Fibroblast of the aortic adventitia (primary cell): Measurements from ENCODE around the gene NMNAT2. TPM values are rescaled to one million over a fixed set of nuclear protein-coding genes. Genes with fewer than 3 reads are reported as not detected.

ENCODE experiments used
- DNase-seq: peaks from one replicate; pipeline ENCODE4 v3.0.0-alpha.2; 2010; ENCODE audit warnings: low read depth
- H3K4me3 ChIP-seq: 2 replicates; pipeline ENCODE4 v1.5.1; 2011; ENCODE audit warnings: low read depth, mild to moderate bottlenecking, control low read depth, low read length, moderate library complexity
- CTCF ChIP-seq: IDR thresholded peaks from 2 replicates; pipeline ENCODE4 v1.5.1; 2011; ENCODE audit warnings: mild to moderate bottlenecking, low read length, control low read depth, inconsistent platforms; ENCODE audit not compliant: insufficient read depth
- total RNA-seq: library from RNA; depleted of rRNA; stranded (reverse); fragments of >200 nt; gene quantifications from 2 replicates; pipeline ENCODE4 v1.2.3, GENCODE V29; 2012; ENCODE audit warnings: low replicate concordance

NMNAT2 gene
- total RNA-seq, 1 donor = 3.4 TPM

GRCh38 chr1:183456826-183457225 is 38.6 kb upstream of the NMNAT2 start:
- no peak for DNase-seq
- H3K4me3 ChIP-seq = no peak overlapping the region
- TF ChIP-seq CTCF = no peak

GRCh38 chr1:183454377-183454776 is 36.2 kb upstream of the NMNAT2 start:
- no peak for TF ChIP-seq CTCF
- no peak overlapping the region for H3K4me3 ChIP-seq
- no peak for DNase-seq

GRCh38 chr1:183450093-183450492 is 31.9 kb upstream of the NMNAT2 start:
- no peak for TF ChIP-seq CTCF
- no peak for DNase-seq
- no peak overlapping the region for H3K4me3 ChIP-seq

GRCh38 chr1:183449223-183449770 is 31.1 kb upstream of the NMNAT2 start:
- DNase-seq = no peak
- no peak for TF ChIP-seq CTCF
- no peak overlapping the region for H3K4me3 ChIP-seq

GRCh38 chr1:183444243-183444642 is 26.1 kb upstream of the NMNAT2 start:
- no peak for TF ChIP-seq CTCF
- no peak overlapping the region for H3K4me3 ChIP-seq
- peak; percentile 51 for DNase-seq

- TF ChIP-seq CTCF = no peak
- no peak for DNase-seq
- H3K4me3 ChIP-seq = no peak overlapping the region
These were observed 25.3 kb upstream of the NMNAT2 start for GRCh38 chr1:183443466-183443865.

- TF ChIP-seq CTCF = no peak
- no peak overlapping the region for H3K4me3 ChIP-seq
- peak; percentile 6 for DNase-seq
These were observed 24.8 kb upstream of the NMNAT2 start for GRCh38 chr1:183443011-183443410.
